Mesenchymal stem cell (in vitro differentiated cells and primary cell): ENCODE data around the gene PDZK1IP1.
"Not testable (repeated sequence)": the region's sequence is repeated elsewhere in the genome, so short reads cannot be mapped to it uniquely, and the experiment has no call there.

Experiments used
- DNase-seq: peaks from one replicate; pipeline ENCODE4 v3.0.0-alpha.2; 2013
- H2AFZ ChIP-seq: one replicate; pipeline ENCODE4 v1.6.1; 2013; ENCODE audit warnings: low read depth, mild to moderate bottlenecking, control low read depth, inconsistent platforms, low read length, moderate library complexity
- H2AK5ac ChIP-seq: 2 replicates; pipeline ENCODE4 v1.6.1; 2013; ENCODE audit warnings: low read length, moderate library complexity, mild to moderate bottlenecking, inconsistent platforms; ENCODE audit not compliant: severe bottlenecking
- H2BK120ac ChIP-seq: one replicate; pipeline ENCODE4 v1.6.1; 2013; ENCODE audit warnings: low read depth, mild to moderate bottlenecking, inconsistent platforms, low read length, moderate library complexity
- H2BK12ac ChIP-seq, 2 experiments: one replicate each; pipeline ENCODE4 v1.6.1; 2013; ENCODE audit warnings: inconsistent platforms in 2 of 2, low read length in 2 of 2, mild to moderate bottlenecking in 2 of 2, moderate library complexity in 2 of 2, control low read depth in 1 of 2
- H2BK15ac ChIP-seq: one replicate; pipeline ENCODE4 v1.6.1; 2013; ENCODE audit warnings: mild to moderate bottlenecking, low read depth, inconsistent platforms; ENCODE audit not compliant: poor library complexity, severe bottlenecking
- H2BK5ac ChIP-seq: 2 replicates; pipeline ENCODE4 v1.6.1; 2013; ENCODE audit warnings: low read depth, mild to moderate bottlenecking, low read length, control low read depth, inconsistent platforms; ENCODE audit not compliant: poor library complexity, severe bottlenecking
- H3K14ac ChIP-seq, 2 experiments: one replicate each; pipeline ENCODE4 v1.6.1; 2013; ENCODE audit warnings: inconsistent platforms in 2 of 2, low read length in 2 of 2, control low read depth in 1 of 2, mild to moderate bottlenecking in 1 of 2, moderate library complexity in 1 of 2
- H3K18ac ChIP-seq, 2 experiments: one replicate each; pipeline ENCODE4 v1.6.1; 2013; ENCODE audit warnings: inconsistent platforms in 2 of 2, low read length in 2 of 2, control low read depth in 1 of 2, low read depth in 1 of 2, mild to moderate bottlenecking in 1 of 2
- H3K23ac ChIP-seq, 2 experiments: one replicate each; pipeline ENCODE4 v1.6.1; 2013; ENCODE audit warnings: inconsistent platforms in 2 of 2, low read length in 2 of 2, mild to moderate bottlenecking in 2 of 2, moderate library complexity in 2 of 2, control low read depth in 1 of 2
- H3K27ac ChIP-seq: 2 replicates; pipeline ENCODE4 v1.5.1; 2013; ENCODE audit warnings: mild to moderate bottlenecking, moderate library complexity, low read length, control low read depth, inconsistent platforms; ENCODE audit not compliant: poor library complexity, severe bottlenecking
- H3K27me3 ChIP-seq, 2 experiments: 2 replicates each; pipeline versions ENCODE4 v1.6.1 to v1.7.0; 2013; ENCODE audit warnings: low read length in 2 of 2, mild to moderate bottlenecking in 2 of 2, moderate library complexity in 2 of 2, control low read depth in 1 of 2, inconsistent platforms in 1 of 2; ENCODE audit not compliant: control insufficient read depth in 1 of 2, insufficient read depth in 1 of 2
- H3K36me3 ChIP-seq, 2 experiments: 2 replicates each; pipeline versions ENCODE4 v1.6.1 to v1.7.0; 2013; ENCODE audit warnings: low read length in 2 of 2, control low read depth in 1 of 2, inconsistent platforms in 1 of 2, low read depth in 1 of 2, mild to moderate bottlenecking in 1 of 2; ENCODE audit not compliant: insufficient read depth in 2 of 2, control insufficient read depth in 1 of 2
- H3K4ac ChIP-seq, 2 experiments: one replicate each; pipeline ENCODE4 v1.6.1; 2013; ENCODE audit warnings: inconsistent platforms in 2 of 2, low read length in 2 of 2, mild to moderate bottlenecking in 2 of 2, moderate library complexity in 2 of 2, control low read depth in 1 of 2, low read depth in 1 of 2
- H3K4me1 ChIP-seq: 2 replicates; pipeline ENCODE4 v1.6.1; 2013; ENCODE audit warnings: low read depth, low read length, control low read depth; ENCODE audit not compliant: control insufficient read depth, insufficient read depth
- H3K4me2 ChIP-seq: 2 replicates; pipeline ENCODE4 v1.6.1; 2013; ENCODE audit warnings: low read length, mild to moderate bottlenecking, inconsistent platforms; ENCODE audit not compliant: poor library complexity, severe bottlenecking
- H3K4me3 ChIP-seq, 2 experiments: 2 replicates each; pipeline versions ENCODE4 v1.5.1 to v1.7.0; 2013; ENCODE audit warnings: low read length in 2 of 2, mild to moderate bottlenecking in 2 of 2, control low read depth in 1 of 2, low read depth in 1 of 2; ENCODE audit not compliant: insufficient read depth in 1 of 2
- H3K79me1 ChIP-seq: replicated peaks from 2 replicates; pipeline ENCODE4 v1.6.1; 2013; ENCODE audit warnings: mild to moderate bottlenecking, control low read depth, low read length, inconsistent platforms; ENCODE audit not compliant: poor library complexity, severe bottlenecking
- H3K9ac ChIP-seq: 2 replicates; pipeline ENCODE4 v1.7.0; 2013; ENCODE audit warnings: mild to moderate bottlenecking, low read length, moderate library complexity
- H3K9me3 ChIP-seq: 2 replicates; pipeline ENCODE4 v1.7.0; 2013; ENCODE audit warnings: mild to moderate bottlenecking, low read length; ENCODE audit not compliant: control insufficient read depth
- H4K8ac ChIP-seq: one replicate; pipeline ENCODE4 v1.6.1; 2013; ENCODE audit warnings: inconsistent platforms, mild to moderate bottlenecking, low read length, moderate library complexity
- H4K91ac ChIP-seq: one replicate; pipeline ENCODE4 v1.6.1; 2013; ENCODE audit warnings: mild to moderate bottlenecking, low read length, inconsistent platforms
- WGBS: methylation state at CpG from one replicate; pipeline ENCODE4 v1.1.7; 2013; ENCODE audit warnings: mixed read lengths; 5-methylcytosine and 5-hydroxymethylcytosine counted together

Gene PDZK1IP1

GRCh38 chr1:47207803-47208373, 18.1 kb upstream of the PDZK1IP1 start:
- Histone ChIP-seq H4K91ac (no peak overlapping the region), H3K9me3 (peaks cover 4% of the 10 kb centered on the region), H2BK120ac (no peak overlapping the region), H3K27me3 (peaks cover 12 to 14% of the 10 kb centered on the region in 2 experiments), H3K4me3 (no peak overlapping the region), H3K4ac (no peak overlapping the region), H3K9ac (no peak overlapping the region), H3K36me3 (no peaks in the 10 kb centered on the region), H2AK5ac (no peak overlapping the region), H3K18ac (no peak overlapping the region), H2BK15ac (no peak overlapping the region), H3K4me1 (peaks cover 17% of the 10 kb centered on the region), H3K4me2 (no peak overlapping the region), H2AFZ (no peak overlapping the region), H3K79me1 (no peaks in the 10 kb centered on the region), H3K14ac (no peak overlapping the region), H3K23ac (no peak overlapping the region), H2BK5ac (no peak overlapping the region), H4K8ac (no peak overlapping the region), H3K27ac (no peak overlapping the region), H2BK12ac (no peak overlapping the region)
- DNase-seq: no peak
- 44% methylated on average over 8 of the region's 8 CpGs for WGBS

GRCh38 chr1:47205918-47206317, 16.1 kb upstream of the PDZK1IP1 start:
- Histone ChIP-seq H2BK12ac (no peak overlapping the region), H3K4me1 (peaks cover 5% of the 10 kb centered on the region), H3K27me3 (peaks cover 12% of the 10 kb centered on the region in 2 experiments), H3K23ac (no peak overlapping the region), H3K14ac (no peak overlapping the region), H2BK5ac (no peak overlapping the region), H2AFZ (no peak overlapping the region), H2AK5ac (no peak overlapping the region), H4K91ac (no peak overlapping the region), H3K27ac (no peak overlapping the region), H3K4ac (no peak overlapping the region), H3K79me1 (no peaks in the 10 kb centered on the region), H3K9ac (no peak overlapping the region), H2BK15ac (no peak overlapping the region), H4K8ac (no peak overlapping the region), H3K4me2 (no peak overlapping the region), H3K9me3 (peaks cover 6% of the 10 kb centered on the region), H3K4me3 (no peak overlapping the region), H2BK120ac (no peak overlapping the region), H3K36me3 (no peaks in the 10 kb centered on the region), H3K18ac (no peak overlapping the region)
- DNase-seq: no peak
- 82% methylated on average over 4 of the region's 5 CpGs for WGBS

DNA sequence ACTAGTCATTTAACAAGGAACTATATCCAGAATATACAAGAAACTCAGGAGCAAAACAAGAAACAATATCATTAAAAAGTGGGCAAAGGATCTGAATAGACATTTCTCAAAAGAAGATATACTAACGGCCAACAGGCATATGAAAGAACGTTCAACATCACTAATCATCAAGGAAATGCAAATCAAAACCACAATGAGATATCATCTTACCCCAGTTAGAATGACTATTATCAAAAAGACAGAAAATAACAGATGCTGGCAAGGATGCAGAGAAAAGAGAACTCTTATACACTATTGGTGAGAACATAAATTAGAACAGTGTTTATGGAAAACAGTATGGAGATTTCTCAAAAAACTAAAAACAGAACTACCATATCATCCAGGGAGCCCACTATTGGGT, 13.7 kb upstream of the PDZK1IP1 start:
- H3K36me3 ChIP-seq, H2BK120ac ChIP-seq, H3K9me3 ChIP-seq, H3K14ac ChIP-seq, H3K9ac ChIP-seq, H3K4me3 ChIP-seq, H2BK12ac ChIP-seq, H4K8ac ChIP-seq, H3K18ac ChIP-seq, H4K91ac ChIP-seq, H3K4me1 ChIP-seq, H2BK5ac ChIP-seq, H2BK15ac ChIP-seq, H3K4me2 ChIP-seq, H3K27ac ChIP-seq, H2AK5ac ChIP-seq, DNase-seq, H2AFZ ChIP-seq, H3K79me1 ChIP-seq, H3K4ac ChIP-seq, H3K23ac ChIP-seq: not testable (repeated sequence)
- peaks cover 20 to 27% of the 10 kb centered on the region in 2 experiments for H3K27me3 ChIP-seq
- 56% methylated on average over 2 of the region's 2 CpGs for WGBS

- Histone ChIP-seq H3K9ac (no peak overlapping the region), H3K36me3 (no peaks in the 10 kb centered on the region), H2BK12ac (no peak overlapping the region), H3K9me3 (peaks cover 6% of the 10 kb centered on the region), H3K27me3 (peaks cover 25 to 37% of the 10 kb centered on the region in 2 experiments), H3K4me1 (no peaks in the 10 kb centered on the region), H2BK120ac (no peak overlapping the region), H4K91ac (no peak overlapping the region), H2BK5ac (no peak overlapping the region), H2AK5ac (no peak overlapping the region), H2BK15ac (no peak overlapping the region), H3K4me2 (no peak overlapping the region), H3K27ac (no peak overlapping the region), H3K23ac (no peak overlapping the region), H2AFZ (no peak overlapping the region), H3K14ac (no peak overlapping the region), H3K18ac (no peak overlapping the region), H3K79me1 (no peaks in the 10 kb centered on the region), H3K4ac (no peak overlapping the region), H3K4me3 (no peak overlapping the region), H4K8ac (no peak overlapping the region)
- DNase-seq: no peak
- WGBS: 22% methylated on average over 4 of the region's 4 CpGs
Observed at GRCh38 chr1:47201179-47201578, 11.3 kb upstream of the PDZK1IP1 start.
